MCF 10A (cell line): Measurements from ENCODE around the gene RSPO4. TPM values are rescaled to one million over a fixed set of nuclear protein-coding genes. Genes with fewer than 3 reads are reported as not detected.

ENCODE experiments used
- BruUV-seq: library from RNA; stranded (reverse); fragments of 400-500 nt; replicated peaks from 2 replicates; lab custom pipeline; 2021; lab: Mats Ljungman, UMichigan
- CTCF ChIA-PET: fragments of 300-600 bp; sonication (Branson Sonifier 250); formaldehyde crosslinking; extraction: SDS; loops from one replicate; lab custom pipeline; 2021; ENCODE audit warnings: antibody characterized with exemption, inconsistent platforms; lab: Yijun Ruan, JAX
- POLR2A ChIA-PET: fragments of 300-600, 350-650 bp; sonication (Branson Sonifier 250); formaldehyde crosslinking; extraction: SDS; loops from one replicate; lab custom pipeline; 2020; ENCODE audit warnings: antibody characterized with exemption, inconsistent platforms; lab: Yijun Ruan, JAX
- DNase-seq: peaks from one replicate; pipeline ENCODE4 v3.0.0-alpha.2; 2018; ENCODE audit not compliant: unreplicated experiment
- H3K27ac Mint-ChIP-seq: one replicate; pipeline ENCODE4 v1.8.0; 2022; ENCODE audit warnings: mild to moderate bottlenecking, low read depth, mixed read lengths; ENCODE audit not compliant: unreplicated experiment
- H3K27me3 Mint-ChIP-seq: one replicate; pipeline ENCODE4 v1.8.0; 2022; ENCODE audit warnings: mixed read lengths; ENCODE audit not compliant: insufficient read depth, unreplicated experiment
- H3K36me3 Mint-ChIP-seq: one replicate; pipeline ENCODE4 v1.8.0; 2022; ENCODE audit warnings: mild to moderate bottlenecking, moderate library complexity, mixed read lengths; ENCODE audit not compliant: insufficient read depth, unreplicated experiment
- H3K4me1 Mint-ChIP-seq: one replicate; pipeline ENCODE4 v1.8.0; 2022; ENCODE audit warnings: mixed read lengths; ENCODE audit not compliant: insufficient read depth, unreplicated experiment
- H3K4me3 Mint-ChIP-seq: one replicate; pipeline ENCODE4 v1.8.0; 2022; ENCODE audit warnings: mild to moderate bottlenecking, moderate library complexity, mixed read lengths; ENCODE audit not compliant: unreplicated experiment
- H3K9me3 Mint-ChIP-seq: one replicate; pipeline ENCODE4 v1.8.0; 2022; ENCODE audit warnings: mixed read lengths; ENCODE audit not compliant: unreplicated experiment
- CTCF ChIP-seq: fragments of 200-600 bp; IDR thresholded peaks from one replicate; pipeline ENCODE4 v1.8.0; 2022; ENCODE audit warnings: antibody characterized with exemption, mild to moderate bottlenecking; ENCODE audit not compliant: unreplicated experiment
- intact Hi-C: fragments of 100-400 bp; cut with micrococcal nuclease; formaldehyde crosslinking; loops from 2 replicates; pipeline ENCODE4 v1.14.1; 2022
- total RNA-seq: library from RNA; stranded (reverse); gene quantifications from 2 replicates; pipeline ENCODE4 v1.2.3, GENCODE V29; 2022

RSPO4 gene
- total RNA-seq, 1 experiment from 2014 or later: not detected

GRCh38 chr20:1002682-1003561 lies 811 bp upstream of the RSPO4 start:
- Mint-ChIP-seq H3K4me1 (no peaks in the 10 kb centered on the region), H3K36me3 (no peaks in the 10 kb centered on the region), H3K27me3 (peaks cover 46% of the 10 kb centered on the region), H3K27ac (no peak overlapping the region), H3K4me3 (no peak overlapping the region), H3K9me3 (no peaks in the 10 kb centered on the region)
- ChIA-PET POLR2A (interaction anchor here (0.6 kb wide), 1 partner anchor 97 kb away, joined by 3 read pairs; no protein-coding TSS in a partner anchor), CTCF (interaction anchor here (0.7 kb wide), 1 partner anchor 187 kb away, joined by 3 read pairs; no protein-coding TSS in a partner anchor)
- intact Hi-C loops: no loop called here
- TF ChIP-seq CTCF: no peak
- BruUV-seq: no TSS peak
- no peak for DNase-seq

GRCh38 chr20:1001116-1001515 lies 995 bp downstream of the RSPO4 start:
- no peak overlapping the region for H3K27ac Mint-ChIP-seq
- no peaks in the 10 kb centered on the region for H3K36me3 Mint-ChIP-seq
- no peak for TF ChIP-seq CTCF
- no TSS peak for BruUV-seq
- no peaks in the 10 kb centered on the region for H3K4me1 Mint-ChIP-seq
- no peak overlapping the region for H3K4me3 Mint-ChIP-seq
- ChIA-PET POLR2A (no interaction called here), CTCF (no interaction called here)
- peaks cover 49% of the 10 kb centered on the region for H3K27me3 Mint-ChIP-seq
- DNase-seq: no peak
- intact Hi-C loops: no loop called here
- no peaks in the 10 kb centered on the region for H3K9me3 Mint-ChIP-seq

GRCh38 chr20:998231-998830 lies 3.8 kb downstream of the RSPO4 start:
- intact Hi-C loops: no loop called here
- no peak for DNase-seq
- Mint-ChIP-seq H3K27me3 (peaks cover 52% of the 10 kb centered on the region), H3K4me1 (no peaks in the 10 kb centered on the region), H3K27ac (no peak overlapping the region), H3K4me3 (no peak overlapping the region), H3K9me3 (no peaks in the 10 kb centered on the region), H3K36me3 (no peaks in the 10 kb centered on the region)
- ChIA-PET POLR2A (no interaction called here), CTCF (no interaction called here)
- TF ChIP-seq CTCF: no peak
- no TSS peak for BruUV-seq

GRCh38 chr20:997486-997885 lies 4.6 kb downstream of the RSPO4 start:
- intact Hi-C loops: no loop called here
- Mint-ChIP-seq H3K4me3 (no peak overlapping the region), H3K27ac (no peak overlapping the region), H3K27me3 (peaks cover 52% of the 10 kb centered on the region), H3K36me3 (no peaks in the 10 kb centered on the region), H3K4me1 (no peaks in the 10 kb centered on the region), H3K9me3 (no peaks in the 10 kb centered on the region)
- no TSS peak for BruUV-seq
- DNase-seq: no peak
- POLR2A ChIA-PET: no interaction called here
- CTCF ChIA-PET: no interaction called here
- TF ChIP-seq CTCF: no peak
